Middle frontal gyrus (tissue), 1 donor: ENCODE results near the gene SH3BGRL2.
"Not testable (repeated sequence)": the region's sequence is repeated elsewhere in the genome, so short reads cannot be mapped to it uniquely, and the experiment has no call there.

Source experiments
- DNase-seq: peaks from one replicate; pipeline ENCODE4 v3.0.0-alpha.2; 2015; ENCODE audit warnings: low spot score; ENCODE audit errors: extremely low spot score

The SH3BGRL2 gene

DNA sequence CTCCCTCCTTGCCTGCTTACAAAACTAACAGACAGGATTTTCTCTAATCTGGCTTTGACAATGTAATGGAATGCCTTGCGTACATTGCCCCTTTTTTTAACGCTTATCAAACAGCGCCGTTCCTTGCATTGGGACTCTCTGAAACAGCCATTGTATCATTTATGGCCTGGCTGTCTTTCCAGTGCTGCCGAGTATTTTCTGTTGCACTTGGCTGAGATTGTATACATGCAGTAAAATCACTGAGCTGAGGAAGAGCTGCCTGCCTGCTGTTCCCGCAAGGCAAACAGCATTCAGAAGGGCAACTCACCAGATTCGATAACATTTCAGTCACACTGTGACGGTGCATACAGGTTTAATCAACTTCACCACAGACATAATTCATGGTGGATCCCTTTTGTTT lies 106.0 kb downstream of the SH3BGRL2 start:
- no peak for DNase-seq

DNA sequence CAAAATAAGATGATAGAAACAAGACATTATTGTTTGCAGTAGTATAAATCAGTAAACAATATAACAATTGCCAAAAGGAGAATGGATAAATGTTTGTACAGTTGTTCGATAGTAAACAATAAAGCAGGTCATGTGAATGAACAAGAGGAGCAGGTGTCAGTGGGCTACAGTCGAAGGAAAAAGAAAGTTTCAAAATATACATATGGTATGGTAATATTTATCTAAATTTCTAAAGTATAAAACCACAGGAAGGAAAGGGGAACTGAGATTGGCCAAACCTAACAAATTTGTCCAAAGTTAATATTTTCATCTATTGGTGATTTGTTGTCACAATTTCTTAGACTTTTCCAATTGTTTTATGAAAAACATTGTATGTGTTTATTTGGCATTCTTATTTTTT lies 110.9 kb downstream of the SH3BGRL2 start:
- DNase-seq: no peak

DNA sequence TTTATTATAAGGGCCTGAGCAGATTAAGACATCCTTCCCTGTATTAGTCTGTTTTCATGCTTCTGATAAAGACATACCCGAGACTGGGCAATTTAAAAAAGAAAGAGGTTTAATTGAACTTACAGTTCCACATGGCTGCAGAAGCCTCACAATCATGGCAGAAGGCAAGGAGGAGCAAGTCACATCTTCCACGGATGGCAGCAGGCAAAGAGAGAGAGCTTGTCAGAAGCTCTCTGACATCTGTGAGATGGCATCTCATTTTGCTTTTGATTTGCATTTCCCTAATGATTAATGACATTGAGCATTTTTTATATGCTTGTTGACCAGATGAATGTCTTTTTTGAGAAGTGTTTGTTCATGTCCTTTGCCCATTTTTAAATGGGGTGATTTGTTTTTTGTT lies 114.2 kb downstream of the SH3BGRL2 start:
- not testable (repeated sequence) for DNase-seq

DNA sequence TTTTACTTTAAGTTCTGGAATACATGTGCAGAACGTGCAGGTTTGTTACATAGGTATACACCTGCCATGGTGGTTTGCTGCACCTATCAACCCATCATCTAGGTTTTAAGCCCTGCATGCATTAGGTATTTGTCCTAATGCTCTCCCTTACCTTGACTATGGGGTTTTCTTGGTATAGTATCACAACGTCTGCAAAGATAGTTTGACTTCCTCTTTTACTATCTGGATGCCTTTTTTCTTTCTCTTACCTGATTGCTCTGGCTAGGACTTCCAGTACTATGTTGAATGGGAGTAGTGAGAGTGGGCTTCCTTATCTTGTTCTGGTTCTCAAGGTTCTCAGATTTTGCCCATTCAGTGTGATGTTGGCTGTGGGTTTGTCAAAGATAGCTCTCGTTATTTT lies 115.2 kb downstream of the SH3BGRL2 start:
- DNase-seq: not testable (repeated sequence)

DNA sequence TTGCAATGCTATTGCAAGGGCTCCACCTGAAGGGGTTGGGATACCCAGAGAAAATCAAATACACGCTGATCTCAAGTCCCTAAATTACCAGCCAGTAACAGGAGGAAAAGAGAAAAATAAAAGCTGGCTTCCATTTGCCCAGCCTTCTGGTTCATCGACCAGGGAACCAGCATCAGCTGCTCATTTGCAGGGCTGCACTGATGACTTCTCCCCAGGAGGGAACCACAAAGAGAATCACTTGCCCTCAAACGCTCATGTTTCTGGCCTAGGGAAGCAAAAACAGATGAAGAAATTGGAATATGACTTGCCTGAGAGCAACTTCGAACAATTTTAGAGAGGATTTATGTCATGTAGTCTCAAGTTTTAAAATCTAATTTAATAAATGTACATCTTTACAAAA lies 119.7 kb downstream of the SH3BGRL2 start:
- no peak for DNase-seq
